WTC11 (cell line): ENCODE data around the gene TMEM204. TPM values are rescaled to one million over a fixed set of nuclear protein-coding genes. Genes with fewer than 3 reads are reported as not detected.

ENCODE experiments used
- ATAC-seq: fragments of 200-7000 bp; cut with Tn5 transposase; 2 replicates; pipeline ENCODE4 v1.10.0; 2021; ENCODE audit warnings: mild to moderate bottlenecking, moderate library complexity
- CTCF ChIA-PET: fragments of 300-600 bp; sonication (Branson Sonifier 250); formaldehyde crosslinking; loops from one replicate; lab custom pipeline; 2021; ENCODE audit warnings: antibody characterized with exemption; lab: Charles Lee
- POLR2A ChIA-PET: fragments of 350-600 bp; sonication (Branson Sonifier 250); formaldehyde crosslinking; loops from one replicate; lab custom pipeline; 2021; ENCODE audit warnings: antibody characterized with exemption; lab: Charles Lee
- DNase-seq: peaks from one replicate; pipeline ENCODE4 v3.0.0; 2021; ENCODE audit warnings: low spot score
- H3K27ac Mint-ChIP-seq: 2 replicates; pipeline ENCODE4 v1.8.0; 2021; ENCODE audit warnings: mixed read lengths
- H3K27me3 Mint-ChIP-seq: 2 replicates; pipeline ENCODE4 v1.8.0; 2021; ENCODE audit warnings: low read depth, mild to moderate bottlenecking, moderate library complexity, mixed read lengths
- H3K36me3 Mint-ChIP-seq: 2 replicates; pipeline ENCODE4 v1.8.0; 2021; ENCODE audit warnings: mixed read lengths
- H3K4me1 Mint-ChIP-seq: 2 replicates; pipeline ENCODE4 v1.8.0; 2022; ENCODE audit warnings: mixed read lengths
- H3K4me3 Mint-ChIP-seq: 2 replicates; pipeline ENCODE4 v1.8.0; 2021; ENCODE audit warnings: mild to moderate bottlenecking, moderate library complexity, mixed read lengths
- H3K9me3 Mint-ChIP-seq: 2 replicates; pipeline ENCODE4 v1.8.0; 2021; ENCODE audit warnings: mixed read lengths
- ATF1 ChIP-seq: sonication (generic); formaldehyde crosslinking; IDR thresholded peaks from 2 replicates; pipeline ENCODE4 v1.8.1; 2023; ENCODE audit warnings: mild to moderate bottlenecking, moderate library complexity, missing genetic modification reagents
- CREB1 ChIP-seq: sonication (generic); formaldehyde crosslinking; IDR thresholded peaks from 2 replicates; pipeline ENCODE4 v1.8.0; 2023; ENCODE audit warnings: mild to moderate bottlenecking, missing genetic modification reagents
- CTCF ChIP-seq: fragments of 200-600 bp; IDR thresholded peaks from 2 replicates; pipeline ENCODE4 v1.8.0; 2022; ENCODE audit warnings: antibody characterized with exemption
- E2F5 ChIP-seq: sonication (generic); formaldehyde crosslinking; IDR thresholded peaks from 2 replicates; pipeline ENCODE4 v1.8.1; 2022; ENCODE audit warnings: mild to moderate bottlenecking, moderate library complexity, missing genetic modification reagents
- FOXP4 ChIP-seq: sonication (generic); formaldehyde crosslinking; IDR thresholded peaks from 2 replicates; pipeline ENCODE4 v1.8.0; 2022; ENCODE audit warnings: mild to moderate bottlenecking, missing genetic modification reagents
- GABPB1 ChIP-seq: sonication (generic); formaldehyde crosslinking; IDR thresholded peaks from 2 replicates; pipeline ENCODE4 v1.8.1; 2023; ENCODE audit warnings: mild to moderate bottlenecking, missing genetic modification reagents
- GRHL2 ChIP-seq: fragments of 250-450 bp; sonication (Bioruptor Pico); IDR thresholded peaks from 2 replicates; pipeline ENCODE4 v1.8.0; 2022; ENCODE audit warnings: mild to moderate bottlenecking, moderate library complexity; ENCODE audit not compliant: insufficient replicate concordance, severe bottlenecking
- HMGA2 ChIP-seq: fragments of 250-450 bp; sonication (Bioruptor Pico); IDR thresholded peaks from 2 replicates; pipeline ENCODE4 v1.4.0; 2021; ENCODE audit warnings: mild to moderate bottlenecking, moderate library complexity
- NR2C2 ChIP-seq: sonication (generic); formaldehyde crosslinking; IDR thresholded peaks from 2 replicates; pipeline ENCODE4 v1.8.0; 2022; ENCODE audit warnings: mild to moderate bottlenecking, missing genetic modification reagents
- NR3C1 ChIP-seq: sonication (generic); formaldehyde crosslinking; conservative IDR thresholded peaks from 2 replicates; pipeline ENCODE4 v1.8.1; 2023; ENCODE audit warnings: low read depth, mild to moderate bottlenecking, missing genetic modification reagents
- OVOL2 ChIP-seq: fragments of 250-450 bp; sonication (Bioruptor Pico); IDR thresholded peaks from 2 replicates; pipeline ENCODE4 v1.9.0; 2021; ENCODE audit warnings: mild to moderate bottlenecking, borderline replicate concordance
- USF2 ChIP-seq: sonication (generic); formaldehyde crosslinking; IDR thresholded peaks from 2 replicates; pipeline ENCODE4 v1.8.1; 2023; ENCODE audit warnings: mild to moderate bottlenecking, missing genetic modification reagents, moderate library complexity
- ZMAT4 ChIP-seq: fragments of 250-450 bp; sonication (Bioruptor Pico); IDR thresholded peaks from 2 replicates; pipeline ENCODE4 v1.9.0; 2021; ENCODE audit warnings: mild to moderate bottlenecking
- ZNF121 ChIP-seq: sonication (generic); formaldehyde crosslinking; IDR thresholded peaks from 2 replicates; pipeline ENCODE4 v1.8.0; 2023; ENCODE audit warnings: missing genetic modification reagents
- ZNF219 ChIP-seq: sonication (generic); formaldehyde crosslinking; IDR thresholded peaks from 2 replicates; pipeline ENCODE4 v1.8.0; 2023; ENCODE audit warnings: missing genetic modification reagents, mild to moderate bottlenecking, borderline replicate concordance
- ZNF232 ChIP-seq: sonication (generic); formaldehyde crosslinking; IDR thresholded peaks from 2 replicates; pipeline ENCODE4 v1.8.0; 2022; ENCODE audit warnings: mild to moderate bottlenecking, missing genetic modification reagents
- total RNA-seq: library from RNA; stranded (reverse); gene quantifications from 3 replicates; pipeline ENCODE4 v1.2.3, GENCODE V29; 2021
- TF ChIP-seq, protein P1 (sequence below): fragments of 250-450 bp; sonication (Bioruptor Pico); conservative IDR thresholded peaks from 2 replicates; pipeline ENCODE4 v1.9.0; 2021; ENCODE audit warnings: mild to moderate bottlenecking
- TF ChIP-seq, protein P2 (sequence below): sonication (generic); formaldehyde crosslinking; IDR thresholded peaks from 2 replicates; pipeline ENCODE4 v1.8.0; 2023; ENCODE audit warnings: missing genetic modification reagents, mild to moderate bottlenecking, borderline replicate concordance

Gene TMEM204
- total RNA-seq, 1 experiment from 2014 or later, result 0.35 TPM

- TF ChIP-seq CTCF (no peak), CREB1 (CRISPR knock-in tag) (no peak), ZNF121 (no peak)
- TF ChIP-seq, protein P1, sequence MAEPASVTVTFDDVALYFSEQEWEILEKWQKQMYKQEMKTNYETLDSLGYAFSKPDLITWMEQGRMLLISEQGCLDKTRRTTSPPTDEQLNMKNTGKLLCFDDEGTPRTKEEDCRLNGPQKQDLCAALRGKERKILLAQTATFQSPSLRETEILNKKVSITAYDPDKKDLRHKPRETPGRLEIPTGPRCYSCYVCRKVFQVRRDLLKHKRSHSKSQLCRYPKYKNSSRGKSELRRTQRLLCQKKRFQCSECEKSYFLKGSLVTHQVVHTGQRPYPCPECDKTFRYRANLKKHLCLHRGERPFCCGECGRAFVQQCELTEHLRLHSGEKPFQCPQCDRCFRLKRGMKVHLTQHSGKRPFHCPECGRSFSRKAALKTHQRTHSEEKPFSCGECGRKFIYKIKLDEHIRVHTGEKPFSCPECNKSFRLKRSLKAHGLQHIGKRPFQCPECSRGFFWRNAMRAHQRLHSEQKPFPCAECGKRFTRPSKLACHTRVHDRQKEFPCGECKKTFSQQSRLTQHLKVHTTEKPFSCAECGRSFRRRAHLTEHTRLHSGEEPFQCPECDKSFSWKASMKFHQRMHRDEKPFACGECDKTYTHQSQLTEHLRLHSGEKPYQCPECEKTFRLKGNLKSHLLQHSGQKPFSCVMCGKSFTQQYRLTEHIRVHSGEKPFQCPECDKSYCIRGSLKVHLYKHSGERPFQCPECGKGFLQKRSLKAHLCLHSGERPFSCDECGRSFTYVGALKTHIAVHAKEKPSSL (CRISPR knock-in tag), result no peak
- TF ChIP-seq, all 79 proteins: peak for 0
These were observed 39.3 kb upstream of the TMEM204 start (continued) for GRCh38 chr16:1494129-1494640.

GRCh38 chr16:1494711-1495110 is 38.8 kb upstream of the TMEM204 start:
- no peak for DNase-seq
- ATAC-seq, result no peak
- Mint-ChIP-seq H3K27ac (no peak overlapping the region), H3K4me1 (peaks cover 10% of the 10 kb centered on the region; the same call in 1 of the 2 replicates), H3K27me3 (no peaks in the 10 kb centered on the region), H3K36me3 (peaks cover 6% of the 10 kb centered on the region), H3K9me3 (no peaks in the 10 kb centered on the region)
- TF ChIP-seq NR3C1 (no peak), HMGA2 (no peak), ZNF219 (CRISPR knock-in tag) (no peak), NR2C2 (CRISPR knock-in tag) (no peak), ZMAT4 (CRISPR knock-in tag) (no peak), GRHL2 (CRISPR knock-in tag) (no peak), USF2 (no peak), OVOL2 (CRISPR knock-in tag) (no peak), ATF1 (CRISPR knock-in tag) (no peak), CREB1 (CRISPR knock-in tag) (no peak)
- TF ChIP-seq, all 79 proteins: peak for 0
- ChIA-PET CTCF (interaction anchor here (0.9 to 1.2 kb wide), 3 partner anchors 17 to 229 kb away, joined by 3 to 6 read pairs (median 3); no protein-coding TSS in a partner anchor), POLR2A (interaction anchor here (0.7 kb wide), 1 partner anchor 131 kb away, joined by 3 read pairs; no protein-coding TSS in a partner anchor)
- peak overlapping the region; percentile 92 for H3K4me3 Mint-ChIP-seq

- DNase-seq (no peak), ATAC-seq (no peak)
- Mint-ChIP-seq H3K4me1 (peaks cover 10% of the 10 kb centered on the region; the same call in 1 of the 2 replicates), H3K9me3 (no peaks in the 10 kb centered on the region), H3K27ac (no peak overlapping the region), H3K4me3 (peak overlapping the region; percentile 92; the same call in 1 of the 2 replicates), H3K36me3 (peaks cover 6% of the 10 kb centered on the region), H3K27me3 (no peaks in the 10 kb centered on the region)
- POLR2A ChIA-PET, result no interaction called here
- CTCF ChIA-PET, result no interaction called here
- TF ChIP-seq FOXP4 (CRISPR knock-in tag) (no peak), GABPB1 (CRISPR knock-in tag) (no peak), ZNF232 (CRISPR knock-in tag) (no peak), USF2 (no peak), E2F5 (no peak)
- TF ChIP-seq, protein P2, sequence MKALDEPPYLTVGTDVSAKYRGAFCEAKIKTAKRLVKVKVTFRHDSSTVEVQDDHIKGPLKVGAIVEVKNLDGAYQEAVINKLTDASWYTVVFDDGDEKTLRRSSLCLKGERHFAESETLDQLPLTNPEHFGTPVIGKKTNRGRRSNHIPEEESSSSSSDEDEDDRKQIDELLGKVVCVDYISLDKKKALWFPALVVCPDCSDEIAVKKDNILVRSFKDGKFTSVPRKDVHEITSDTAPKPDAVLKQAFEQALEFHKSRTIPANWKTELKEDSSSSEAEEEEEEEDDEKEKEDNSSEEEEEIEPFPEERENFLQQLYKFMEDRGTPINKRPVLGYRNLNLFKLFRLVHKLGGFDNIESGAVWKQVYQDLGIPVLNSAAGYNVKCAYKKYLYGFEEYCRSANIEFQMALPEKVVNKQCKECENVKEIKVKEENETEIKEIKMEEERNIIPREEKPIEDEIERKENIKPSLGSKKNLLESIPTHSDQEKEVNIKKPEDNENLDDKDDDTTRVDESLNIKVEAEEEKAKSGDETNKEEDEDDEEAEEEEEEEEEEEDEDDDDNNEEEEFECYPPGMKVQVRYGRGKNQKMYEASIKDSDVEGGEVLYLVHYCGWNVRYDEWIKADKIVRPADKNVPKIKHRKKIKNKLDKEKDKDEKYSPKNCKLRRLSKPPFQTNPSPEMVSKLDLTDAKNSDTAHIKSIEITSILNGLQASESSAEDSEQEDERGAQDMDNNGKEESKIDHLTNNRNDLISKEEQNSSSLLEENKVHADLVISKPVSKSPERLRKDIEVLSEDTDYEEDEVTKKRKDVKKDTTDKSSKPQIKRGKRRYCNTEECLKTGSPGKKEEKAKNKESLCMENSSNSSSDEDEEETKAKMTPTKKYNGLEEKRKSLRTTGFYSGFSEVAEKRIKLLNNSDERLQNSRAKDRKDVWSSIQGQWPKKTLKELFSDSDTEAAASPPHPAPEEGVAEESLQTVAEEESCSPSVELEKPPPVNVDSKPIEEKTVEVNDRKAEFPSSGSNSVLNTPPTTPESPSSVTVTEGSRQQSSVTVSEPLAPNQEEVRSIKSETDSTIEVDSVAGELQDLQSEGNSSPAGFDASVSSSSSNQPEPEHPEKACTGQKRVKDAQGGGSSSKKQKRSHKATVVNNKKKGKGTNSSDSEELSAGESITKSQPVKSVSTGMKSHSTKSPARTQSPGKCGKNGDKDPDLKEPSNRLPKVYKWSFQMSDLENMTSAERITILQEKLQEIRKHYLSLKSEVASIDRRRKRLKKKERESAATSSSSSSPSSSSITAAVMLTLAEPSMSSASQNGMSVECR (CRISPR knock-in tag), result no peak
These were observed 38.1 kb upstream of the TMEM204 start for GRCh38 chr16:1495211-1495888.
